SH-SY5Y (cell line): ENCODE results near the gene INKA1.

Experiments used
- GATA2 ChIP-seq: IDR thresholded peaks from 2 replicates; pipeline ENCODE4 v1.6.1; 2011; ENCODE audit warnings: mild to moderate bottlenecking, low read depth, low read length
- GATA3 ChIP-seq: IDR thresholded peaks from 2 replicates; pipeline ENCODE4 v1.6.1; 2011; ENCODE audit warnings: low read depth, mild to moderate bottlenecking, low read length, moderate library complexity

GRCh38 chr3:49844464-49845183 is 41.6 kb downstream of the INKA1 start:
- no peak for TF ChIP-seq GATA3
- no peak for TF ChIP-seq GATA2
